HepG2 (cell line): ENCODE data around the gene ARHGDIA. TPM values are rescaled to one million over a fixed set of nuclear protein-coding genes. Genes with fewer than 3 reads are reported as not detected.

Source experiments
- AGO1 ChIP-seq: fragments of 200-400 bp; formaldehyde crosslinking; IDR thresholded peaks from 2 replicates; pipeline ENCODE4 v1.6.1; 2017; ENCODE audit warnings: mild to moderate bottlenecking, low read depth, low read length, moderate library complexity; ENCODE audit not compliant: poor library complexity, severe bottlenecking
- ARNT2 ChIP-seq: sonication (generic); formaldehyde crosslinking; IDR thresholded peaks from 2 replicates; pipeline ENCODE4 v1.8.0; 2022; ENCODE audit warnings: mild to moderate bottlenecking, low read depth, missing genetic modification reagents, moderate library complexity
- CAMTA2 ChIP-seq: sonication (generic); formaldehyde crosslinking; IDR thresholded peaks from 2 replicates; pipeline ENCODE4 v1.4.0; 2020; ENCODE audit warnings: mild to moderate bottlenecking, missing genetic modification reagents, borderline replicate concordance
- DR1 ChIP-seq: sonication (generic); formaldehyde crosslinking; IDR thresholded peaks from 2 replicates; pipeline ENCODE4 v1.8.0; 2021; ENCODE audit warnings: mild to moderate bottlenecking, missing genetic modification reagents, inconsistent platforms
- EHMT2 ChIP-seq: fragments of 200-600 bp; sonication (generic); IDR thresholded peaks from 2 replicates; pipeline ENCODE4 v1.7.0; 2017; ENCODE audit warnings: antibody characterized with exemption, low read depth, low read length, borderline replicate concordance
- HNRNPL ChIP-seq: fragments of 200-400 bp; formaldehyde crosslinking; IDR thresholded peaks from 2 replicates; pipeline ENCODE4 v1.6.1; 2017; ENCODE audit warnings: mild to moderate bottlenecking, low read depth, low read length
- KLF15 ChIP-seq: sonication (generic); formaldehyde crosslinking; IDR thresholded peaks from 2 replicates; pipeline ENCODE4 v1.8.1; 2023; ENCODE audit warnings: borderline replicate concordance, mild to moderate bottlenecking, inconsistent platforms, missing genetic modification reagents, mixed read lengths
- KMT2A ChIP-seq: sonication (generic); formaldehyde crosslinking; IDR thresholded peaks from 2 replicates; pipeline ENCODE4 v1.4.0; 2020; ENCODE audit warnings: missing genetic modification reagents
- MAZ ChIP-seq, 2 experiments: sonication (generic) in 1 of 2; formaldehyde crosslinking in 1 of 2; IDR thresholded peaks; 2 replicates each; pipeline versions ENCODE4 v1.5.0 to v1.6.1; 2012 to 2020; ENCODE audit warnings: low read depth in 2 of 2, mild to moderate bottlenecking in 2 of 2, borderline replicate concordance in 1 of 2, improper control_type of control experiment in 1 of 2, low read length in 1 of 2, missing genetic modification reagents in 1 of 2, moderate library complexity in 1 of 2
- MEIS2 ChIP-seq: sonication (generic); formaldehyde crosslinking; IDR thresholded peaks from 2 replicates; pipeline ENCODE4 v1.9.0; 2021; ENCODE audit warnings: mild to moderate bottlenecking, missing genetic modification reagents
- NR2F6 ChIP-seq, 2 experiments: IDR thresholded peaks; 2 replicates each; pipeline ENCODE4 v1.6.1; 2016; ENCODE audit warnings: antibody characterized with exemption in 1 of 2, mild to moderate bottlenecking in 1 of 2
- POLR2A ChIP-seq, 2 experiments: IDR thresholded peaks; 2 replicates each; pipeline ENCODE4 v1.6.1; 2011; ENCODE audit warnings: low read depth in 2 of 2, low read length in 2 of 2, mild to moderate bottlenecking in 1 of 2, moderate library complexity in 1 of 2; ENCODE audit not compliant: insufficient read depth in 1 of 2
- RBFOX2 ChIP-seq: fragments of 200-400 bp; formaldehyde crosslinking; IDR thresholded peaks from 2 replicates; pipeline ENCODE4 v1.6.1; 2017; ENCODE audit warnings: low read depth, mild to moderate bottlenecking, low read length
- RBM22 ChIP-seq: fragments of 200-400 bp; formaldehyde crosslinking; optimal IDR thresholded peaks from 2 replicates; pipeline ENCODE3; 2017; ENCODE audit warnings: mild to moderate bottlenecking, low read length, moderate library complexity
- SAP130 ChIP-seq: IDR thresholded peaks from 2 replicates; pipeline ENCODE4 v1.6.1; 2016; ENCODE audit warnings: low read depth
- SP1 ChIP-seq, 2 experiments: fragments of 450-650 bp in 1 of 2; sonication (generic) in 1 of 2; formaldehyde crosslinking in 1 of 2; IDR thresholded peaks; 2 replicates each; pipeline versions ENCODE4 v1.4.0 to v1.6.1; 2016 to 2020; ENCODE audit warnings: missing genetic modification reagents in 1 of 2
- YY1 ChIP-seq: IDR thresholded peaks from 2 replicates; pipeline ENCODE4 v1.6.1; 2011; ENCODE audit warnings: low read length, low read depth, moderate library complexity, mild to moderate bottlenecking; ENCODE audit not compliant: insufficient read depth, insufficient replicate concordance
- ZEB1 ChIP-seq: IDR thresholded peaks from 2 replicates; pipeline ENCODE4 v1.6.1; 2012; ENCODE audit warnings: mild to moderate bottlenecking, low read depth, inconsistent platforms; ENCODE audit not compliant: insufficient replicate concordance
- ZNF567 ChIP-seq: sonication (generic); formaldehyde crosslinking; IDR thresholded peaks from 2 replicates; pipeline ENCODE4 v1.8.1; 2023; ENCODE audit warnings: mild to moderate bottlenecking, missing genetic modification reagents, borderline replicate concordance
- ZNF816 ChIP-seq: sonication (generic); formaldehyde crosslinking; IDR thresholded peaks from 2 replicates; pipeline ENCODE4 v1.8.0; 2022; ENCODE audit warnings: missing genetic modification reagents, mild to moderate bottlenecking, borderline replicate concordance
- ZSCAN12 ChIP-seq: sonication (generic); formaldehyde crosslinking; IDR thresholded peaks from 2 replicates; pipeline ENCODE4 v1.9.0; 2021; ENCODE audit warnings: mild to moderate bottlenecking, missing genetic modification reagents
- ZSCAN25 ChIP-seq: sonication (generic); formaldehyde crosslinking; IDR thresholded peaks from 2 replicates; pipeline ENCODE4 v1.8.0; 2022; ENCODE audit warnings: mild to moderate bottlenecking, missing genetic modification reagents
- polyA plus RNA-seq, 8 experiments: library from polyadenylated mRNA; depleted of rRNA in 3 of 8; stranded (reverse) in 7 of 8; unstranded in 1 of 8; fragments of >200 nt; fragmentation: Illumina TruSeq in 4 of 8; extraction: Trizol in 4 of 8; gene quantifications; 2 replicates each; pipeline versions ENCODE4 v1.2.1 to v1.2.3, GENCODE V29; 2011 to 2016; ENCODE audit warnings: low read depth in 4 of 8, missing spikeins in 1 of 8, mixed read lengths in 1 of 8; ENCODE audit not compliant: insufficient read depth in 1 of 8
- total RNA-seq, 5 experiments: library from RNA; depleted of rRNA; stranded (reverse); fragments of >200 nt; fragmentation: Illumina TruSeq; extraction: Trizol; gene quantifications; 2 replicates each; pipeline ENCODE4 v1.2.3, GENCODE V29; 2016; ENCODE audit warnings: low read depth in 1 of 5
- TF ChIP-seq, protein P1 (sequence below): sonication (generic); IDR thresholded peaks from 2 replicates; pipeline ENCODE4 v1.6.1; 2016; ENCODE audit warnings: low read depth, borderline replicate concordance
- TF ChIP-seq, protein P2 (sequence below): sonication (generic); formaldehyde crosslinking; IDR thresholded peaks from 2 replicates; pipeline ENCODE4 v1.5.1; 2020; ENCODE audit warnings: missing genetic modification reagents, mild to moderate bottlenecking, borderline replicate concordance
- TF ChIP-seq, protein P3 (sequence below): IDR thresholded peaks from 2 replicates; pipeline ENCODE4 v1.6.1; 2012; ENCODE audit warnings: inconsistent platforms

ARHGDIA gene
- total and polyA plus RNA-seq, 2 of the 13 experiments (the other 11 are each of a cell fraction or from before 2014, with no cell fraction given), result 40.0 to 64.0 TPM

- 0 out of 2 replicates have a peak, but pooled peaks have one; percentile 33 for TF ChIP-seq ARNT2
- peak; percentile 78 for TF ChIP-seq MAZ (IDR thresholded peaks at IDR 0.05; ENCODE audit: borderline replicate concordance, low read depth, low read length)
- TF ChIP-seq MAZ (CRISPR knock-in tag; IDR thresholded peaks at IDR 0.05; ENCODE audit: low read depth), result no peak
- peak; percentile 98 for TF ChIP-seq ZEB1
- 0 out of 2 replicates have a peak, but pooled peaks have one; percentile 21 for TF ChIP-seq HNRNPL
- TF ChIP-seq, protein P1, sequence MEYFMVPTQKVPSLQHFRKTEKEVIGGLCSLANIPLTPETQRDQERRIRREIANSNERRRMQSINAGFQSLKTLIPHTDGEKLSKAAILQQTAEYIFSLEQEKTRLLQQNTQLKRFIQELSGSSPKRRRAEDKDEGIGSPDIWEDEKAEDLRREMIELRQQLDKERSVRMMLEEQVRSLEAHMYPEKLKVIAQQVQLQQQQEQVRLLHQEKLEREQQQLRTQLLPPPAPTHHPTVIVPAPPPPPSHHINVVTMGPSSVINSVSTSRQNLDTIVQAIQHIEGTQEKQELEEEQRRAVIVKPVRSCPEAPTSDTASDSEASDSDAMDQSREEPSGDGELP, result peak; percentile 73; the same call in 1 of the 2 replicates
- 0 out of 2 replicates have a peak, but pooled peaks have one; percentile 22 for TF ChIP-seq ZNF816 (CRISPR knock-in tag)
- 0 out of 2 replicates have a peak, but pooled peaks have one; percentile 23 for TF ChIP-seq KLF15 (CRISPR knock-in tag)
- TF ChIP-seq DR1 (CRISPR knock-in tag), result 0 out of 2 replicates have a peak, but pooled peaks have one; percentile 25
- TF ChIP-seq SAP130 (CRISPR knock-in tag), result peak; percentile 82
- TF ChIP-seq EHMT2, result no peak
- peak in 1 of 2 experiments; percentile 30; a peak in 1 of 4 replicates for TF ChIP-seq POLR2A (IDR thresholded peaks at IDR 0.05; ENCODE audit: insufficient read depth in 1 of 2, low read depth in 2 of 2, low read length in 2 of 2)
- no peak for TF ChIP-seq NR2F6 (IDR thresholded peaks at IDR 0.05)
- TF ChIP-seq NR2F6 (CRISPR knock-in tag; IDR thresholded peaks at IDR 0.05), result no peak
- peak; percentile 54; the same call in 1 of the 2 replicates for TF ChIP-seq KMT2A (CRISPR knock-in tag)
- peak; percentile 79 for TF ChIP-seq RBFOX2
- TF ChIP-seq RBM22, result peak; percentile 18
- TF ChIP-seq, protein P2, sequence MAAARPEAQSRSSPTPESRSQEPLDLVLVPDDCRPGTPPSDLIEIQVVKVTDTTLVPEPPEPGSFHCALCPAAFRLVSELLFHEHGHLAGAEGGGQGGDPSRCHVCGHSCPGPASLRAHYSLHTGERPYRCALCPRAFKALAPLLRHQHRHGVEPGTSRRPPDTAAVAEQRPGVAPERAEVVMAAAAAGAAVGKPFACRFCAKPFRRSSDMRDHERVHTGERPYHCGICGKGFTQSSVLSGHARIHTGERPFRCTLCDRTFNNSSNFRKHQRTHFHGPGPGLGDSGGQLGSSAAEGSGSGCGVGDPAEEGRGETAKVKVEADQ, result no peak
- no peak for TF ChIP-seq ZNF567 (CRISPR knock-in tag)
- no peak for TF ChIP-seq ZSCAN12
- no peak for TF ChIP-seq AGO1
- TF ChIP-seq YY1, result peak; percentile 51
- no peak for TF ChIP-seq SP1 (IDR thresholded peaks at IDR 0.05)
- peak; percentile 87 for TF ChIP-seq SP1 (CRISPR knock-in tag; IDR thresholded peaks at IDR 0.05)
- TF ChIP-seq MEIS2, result 0 out of 2 replicates have a peak, but pooled peaks have one; percentile 27
- TF ChIP-seq CAMTA2 (CRISPR knock-in tag), result no peak
- no peak for TF ChIP-seq ZSCAN25 (CRISPR knock-in tag)
- TF ChIP-seq, protein P3, sequence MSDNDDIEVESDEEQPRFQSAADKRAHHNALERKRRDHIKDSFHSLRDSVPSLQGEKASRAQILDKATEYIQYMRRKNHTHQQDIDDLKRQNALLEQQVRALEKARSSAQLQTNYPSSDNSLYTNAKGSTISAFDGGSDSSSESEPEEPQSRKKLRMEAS, result peak; percentile 10; the same call in 1 of the 2 replicates
Observed at GRCh38 chr17:81911277-81911961, 40.3 kb upstream of the ARHGDIA start, which contains the start of gene PCYT2 (continued).
